H1 (cell line): ENCODE data around the gene XPNPEP3.

Experiments used
- ASH2L ChIP-seq: fragments of 200-600, 300-600 bp; sonication (generic); IDR thresholded peaks from one replicate; pipeline ENCODE4 v1.7.1; 2017; ENCODE audit warnings: low read length
- CBX8 ChIP-seq: fragments of 300-800, 300-1000 bp; sonication (generic); IDR thresholded peaks from 2 replicates; pipeline ENCODE4 v1.7.1; 2016; ENCODE audit warnings: low read depth, low read length, borderline replicate concordance
- CHD1 ChIP-seq: IDR thresholded peaks from 2 replicates; pipeline ENCODE4 v1.6.1; 2012; ENCODE audit warnings: low read depth, low read length, improper control_type of control experiment
- MAFK ChIP-seq: IDR thresholded peaks from 2 replicates; pipeline ENCODE4 v1.6.1; 2012; ENCODE audit warnings: low read depth, mild to moderate bottlenecking, improper control_type of control experiment, low read length
- POLR2A ChIP-seq, 2 experiments: IDR thresholded peaks; 1 replicate in 1 of 2; 2 replicates in 1 of 2; pipeline ENCODE4 v1.6.1; 2011; ENCODE audit warnings: low read depth in 2 of 2, low read length in 2 of 2, mild to moderate bottlenecking in 2 of 2; ENCODE audit errors: control extremely low read depth in 1 of 2
- RAD21 ChIP-seq, 2 experiments: IDR thresholded peaks in 1 of 2; conservative IDR thresholded peaks in 1 of 2; 2 replicates each; pipeline ENCODE4 v1.6.1; 2011; ENCODE audit warnings: low read depth in 2 of 2, low read length in 2 of 2, improper control_type of control experiment in 1 of 2, inconsistent platforms in 1 of 2, mild to moderate bottlenecking in 1 of 2, moderate library complexity in 1 of 2
- RBBP5 ChIP-seq: IDR thresholded peaks from 2 replicates; pipeline ENCODE4 v1.7.1; 2012; ENCODE audit warnings: low read depth, mild to moderate bottlenecking, inconsistent platforms, low read length, moderate library complexity, borderline replicate concordance
- SAP30 ChIP-seq: fragments of 300-600 bp; sonication (generic); IDR thresholded peaks from 2 replicates; pipeline ENCODE4 v1.7.1; 2012; ENCODE audit warnings: low read length, moderate library complexity, mild to moderate bottlenecking, inconsistent platforms; ENCODE audit not compliant: insufficient read depth, insufficient replicate concordance
- SIN3A ChIP-seq, 2 experiments: IDR thresholded peaks in 1 of 2; conservative IDR thresholded peaks in 1 of 2; 2 replicates each; pipeline ENCODE4 v1.6.1; 2011 to 2012; ENCODE audit warnings: low read length in 2 of 2, improper control_type of control experiment in 1 of 2, low read depth in 1 of 2, mild to moderate bottlenecking in 1 of 2
- ZNF274 ChIP-seq: IDR thresholded peaks from 2 replicates; pipeline ENCODE4 v1.7.0; 2012; ENCODE audit warnings: low read length, borderline replicate concordance; ENCODE audit errors: extremely low read depth
- TF ChIP-seq, protein P1 (sequence below), 3 experiments: IDR thresholded peaks; 1 replicate in 2 of 3; 2 replicates in 1 of 3; pipeline versions ENCODE4 v1.5.1 to v1.6.1; 2011; ENCODE audit warnings: low read length in 3 of 3, mild to moderate bottlenecking in 3 of 3, inconsistent platforms in 2 of 3, low read depth in 1 of 3, moderate library complexity in 1 of 3; ENCODE audit not compliant: insufficient read depth in 1 of 3; ENCODE audit errors: control extremely low read depth in 1 of 3
- TF ChIP-seq, protein P2 (sequence below): IDR thresholded peaks from 2 replicates; pipeline ENCODE4 v1.6.1; 2012; ENCODE audit warnings: inconsistent platforms

DNA sequence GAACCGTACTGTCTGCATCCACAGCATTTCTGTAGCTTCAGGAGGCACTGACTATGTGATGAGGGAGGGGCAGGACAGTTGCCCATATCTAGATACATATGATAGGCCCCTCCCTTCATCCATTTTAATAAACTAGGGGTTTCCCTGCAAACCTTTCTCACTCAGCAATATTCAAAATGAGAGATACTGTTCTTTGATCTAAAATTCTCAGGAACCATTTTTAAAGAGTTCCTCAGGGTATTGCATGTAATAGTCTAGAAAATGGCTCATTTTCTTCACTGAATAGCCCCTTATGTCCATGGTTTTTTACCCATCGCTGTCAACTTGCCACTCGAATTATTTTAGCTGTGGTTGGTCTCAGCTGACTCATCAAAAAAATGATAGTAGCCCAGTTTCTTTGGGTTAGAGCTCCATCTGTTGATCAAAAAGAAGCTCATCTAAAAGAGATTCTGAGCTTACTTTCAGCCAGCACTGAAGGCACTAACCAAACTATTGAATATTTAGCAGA, 42.0 kb downstream of the XPNPEP3 start:
- TF ChIP-seq, protein P1, sequence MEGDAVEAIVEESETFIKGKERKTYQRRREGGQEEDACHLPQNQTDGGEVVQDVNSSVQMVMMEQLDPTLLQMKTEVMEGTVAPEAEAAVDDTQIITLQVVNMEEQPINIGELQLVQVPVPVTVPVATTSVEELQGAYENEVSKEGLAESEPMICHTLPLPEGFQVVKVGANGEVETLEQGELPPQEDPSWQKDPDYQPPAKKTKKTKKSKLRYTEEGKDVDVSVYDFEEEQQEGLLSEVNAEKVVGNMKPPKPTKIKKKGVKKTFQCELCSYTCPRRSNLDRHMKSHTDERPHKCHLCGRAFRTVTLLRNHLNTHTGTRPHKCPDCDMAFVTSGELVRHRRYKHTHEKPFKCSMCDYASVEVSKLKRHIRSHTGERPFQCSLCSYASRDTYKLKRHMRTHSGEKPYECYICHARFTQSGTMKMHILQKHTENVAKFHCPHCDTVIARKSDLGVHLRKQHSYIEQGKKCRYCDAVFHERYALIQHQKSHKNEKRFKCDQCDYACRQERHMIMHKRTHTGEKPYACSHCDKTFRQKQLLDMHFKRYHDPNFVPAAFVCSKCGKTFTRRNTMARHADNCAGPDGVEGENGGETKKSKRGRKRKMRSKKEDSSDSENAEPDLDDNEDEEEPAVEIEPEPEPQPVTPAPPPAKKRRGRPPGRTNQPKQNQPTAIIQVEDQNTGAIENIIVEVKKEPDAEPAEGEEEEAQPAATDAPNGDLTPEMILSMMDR (IDR thresholded peaks at IDR 0.05; ENCODE audit: control extremely low read depth in 1 of 3, insufficient read depth in 1 of 3, low read depth in 1 of 3, low read length in 3 of 3) = peak in 1 of 3 experiments; percentile 46; a peak in 2 of 4 replicates
- no peak for TF ChIP-seq CHD1
- peak; percentile 61 to 74 for TF ChIP-seq RAD21 (IDR thresholded peaks at IDR 0.05 in 1 of 2, conservative IDR thresholded peaks at IDR 0.05 in 1 of 2; ENCODE audit: low read depth in 2 of 2, low read length in 2 of 2)
- no peak for TF ChIP-seq RBBP5
- no peak for TF ChIP-seq ZNF274
- no peak for TF ChIP-seq SAP30
- no peak for TF ChIP-seq CBX8
- no peak for TF ChIP-seq SIN3A (conservative IDR thresholded peaks at IDR 0.05 in 1 of 2, IDR thresholded peaks at IDR 0.05 in 1 of 2; ENCODE audit: low read depth in 1 of 2, low read length in 2 of 2)
- peak; percentile 98 for TF ChIP-seq MAFK
- TF ChIP-seq ASH2L = no peak
- TF ChIP-seq, protein P2, sequence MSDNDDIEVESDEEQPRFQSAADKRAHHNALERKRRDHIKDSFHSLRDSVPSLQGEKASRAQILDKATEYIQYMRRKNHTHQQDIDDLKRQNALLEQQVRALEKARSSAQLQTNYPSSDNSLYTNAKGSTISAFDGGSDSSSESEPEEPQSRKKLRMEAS = no peak
- TF ChIP-seq POLR2A (IDR thresholded peaks at IDR 0.05; ENCODE audit: control extremely low read depth in 1 of 2, low read depth in 2 of 2, low read length in 2 of 2) = no peak
